Measurements from ENCODE around the gene C2orf15.

GRCh38 chr2:99104006-99104405 is 37.5 kb upstream of the C2orf15 start:
- TF ChIP-seq EZH2 (IDR thresholded peaks at IDR 0.05) (no peak), POLR2AphosphoS5 (IDR thresholded peaks at IDR 0.05; ENCODE audit: borderline replicate concordance, low read depth, low read length) (no peak)

Data from SK-N-MC (cell line).